GM19395 (cell line): Measurements from ENCODE around the gene B3GALT6.
A peak's percentile ranks its signal among the peaks of the same experiment; 100 is the strongest.
"Not testable (repeated sequence)": the region's sequence is repeated elsewhere in the genome, so short reads cannot be mapped to it uniquely, and the experiment has no call there.

Experiments used
- ATAC-seq: cut with Tn5 transposase; IDR thresholded peaks from one replicate; pipeline ENCODE4 v1.9.1; 2021; ENCODE audit warnings: mild to moderate bottlenecking, moderate library complexity; ENCODE audit not compliant: unreplicated experiment

Gene B3GALT6

GRCh38 chr1:1232208-1232795, at the start of gene B3GALT6:
Gene B3GALT6 (plus strand): TSS chr1:1232237. CDS start chr1:1232279, 42 bp downstream.
- peak; percentile 3 for ATAC-seq

GRCh38 chr1:1182491-1183220, 49.4 kb upstream of the B3GALT6 start:
- no peak for ATAC-seq

- ATAC-seq: no peak
These were observed 48.8 kb upstream of the B3GALT6 start for GRCh38 chr1:1183221-1183747.

- ATAC-seq: no peak
These were observed 47.9 kb upstream of the B3GALT6 start for GRCh38 chr1:1183833-1184775.

- no peak for ATAC-seq
These were observed 46.8 kb upstream of the B3GALT6 start for GRCh38 chr1:1185101-1185765.

GRCh38 chr1:1187938-1188337, 44.1 kb upstream of the B3GALT6 start:
- ATAC-seq: no peak

- ATAC-seq: no peak
These were observed 42.9 kb upstream of the B3GALT6 start for GRCh38 chr1:1189111-1189510.

- ATAC-seq: no peak
These were observed 40.3 kb upstream of the B3GALT6 start for GRCh38 chr1:1191734-1192133.

- no peak for ATAC-seq
These were observed 37.3 kb upstream of the B3GALT6 start for GRCh38 chr1:1194723-1195122.

GRCh38 chr1:1195726-1196125, 36.3 kb upstream of the B3GALT6 start:
- ATAC-seq: not testable (repeated sequence)

- no peak for ATAC-seq
These were observed 35.4 kb upstream of the B3GALT6 start for GRCh38 chr1:1196431-1197187.

- no peak for ATAC-seq
These were observed 34.9 kb upstream of the B3GALT6 start for GRCh38 chr1:1197188-1197500.

- ATAC-seq: no peak
These were observed 34.2 kb upstream of the B3GALT6 start for GRCh38 chr1:1197551-1198422.

- ATAC-seq: no peak
These were observed 33.5 kb upstream of the B3GALT6 start for GRCh38 chr1:1198423-1199140.

GRCh38 chr1:1199141-1199960, 32.7 kb upstream of the B3GALT6 start:
- ATAC-seq: no peak

GRCh38 chr1:1199961-1200875, 31.8 kb upstream of the B3GALT6 start:
- ATAC-seq: no peak
